Hepatocyte (in vitro differentiated cells): Measurements from ENCODE around the gene ST8SIA6. TPM values are rescaled to one million over a fixed set of nuclear protein-coding genes. Genes with fewer than 3 reads are reported as not detected.

Source experiments
- DNase-seq: peaks from one replicate; pipeline ENCODE4 v3.0.0-alpha.2; 2016; ENCODE audit warnings: low spot score
- H2AFZ ChIP-seq: fragments of 200-600 bp; sonication (generic); 2 replicates; pipeline ENCODE4 v1.6.0; 2016; ENCODE audit warnings: antibody characterized with exemption, mild to moderate bottlenecking
- H3K27ac ChIP-seq: fragments of 200-600 bp; sonication (generic); 2 replicates; pipeline ENCODE4 v1.5.1; 2016; ENCODE audit warnings: mild to moderate bottlenecking
- H3K27me3 ChIP-seq: fragments of 200-600 bp; sonication (generic); 2 replicates; pipeline ENCODE4 v1.6.1; 2016
- H3K36me3 ChIP-seq: fragments of 200-600 bp; sonication (generic); replicated peaks from 2 replicates; pipeline ENCODE4 v1.5.1; 2016; ENCODE audit warnings: low read depth; ENCODE audit not compliant: insufficient read depth
- H3K4me1 ChIP-seq: fragments of 200-600 bp; sonication (generic); 2 replicates; pipeline ENCODE4 v1.5.1; 2016; ENCODE audit warnings: mild to moderate bottlenecking, moderate library complexity; ENCODE audit not compliant: insufficient read depth
- H3K4me2 ChIP-seq: fragments of 200-600 bp; sonication (generic); 2 replicates; pipeline ENCODE4 v1.6.0; 2016
- H3K4me3 ChIP-seq: fragments of 200-600 bp; sonication (generic); 2 replicates; pipeline ENCODE4 v1.5.1; 2016; ENCODE audit warnings: mild to moderate bottlenecking
- H3K79me2 ChIP-seq: fragments of 200-600 bp; sonication (generic); 2 replicates; pipeline ENCODE4 v1.6.0; 2017; ENCODE audit warnings: mild to moderate bottlenecking
- H3K9me2 ChIP-seq: fragments of 200-600 bp; sonication (generic); replicated peaks from 2 replicates; pipeline ENCODE4 v1.6.0; 2017; ENCODE audit warnings: mild to moderate bottlenecking; ENCODE audit not compliant: insufficient read depth
- H3K9me3 ChIP-seq: fragments of 200-600 bp; sonication (generic); 2 replicates; pipeline ENCODE4 v1.5.1; 2016; ENCODE audit warnings: low read depth, mild to moderate bottlenecking
- H4K20me1 ChIP-seq: fragments of 200-600 bp; sonication (generic); 2 replicates; pipeline ENCODE4 v1.6.0; 2016; ENCODE audit warnings: mild to moderate bottlenecking; ENCODE audit not compliant: insufficient read depth, poor library complexity, severe bottlenecking
- EZH2 ChIP-seq: fragments of 200-600 bp; sonication (generic); IDR thresholded peaks from 2 replicates; pipeline ENCODE4 v1.6.1; 2016; ENCODE audit warnings: antibody characterized with exemption, mild to moderate bottlenecking, borderline replicate concordance
- EZH2phosphoT487 ChIP-seq: fragments of 200-600 bp; sonication (generic); IDR thresholded peaks from one replicate; pipeline ENCODE4 v1.6.1; 2018; ENCODE audit warnings: antibody characterized with exemption, mild to moderate bottlenecking, low read depth, moderate library complexity; ENCODE audit not compliant: unreplicated experiment, severe bottlenecking
- WGBS: methylation state at CpG from one replicate; pipeline ENCODE4 v1.1.6; 2016; ENCODE audit warnings: low lambda C conversion rate; ENCODE audit errors: missing lambda C conversion rate; 5-methylcytosine and 5-hydroxymethylcytosine counted together
- polyA plus RNA-seq: library from polyadenylated mRNA; unstranded; fragments of >200 nt; fragmentation: Nextera tagmentation; extraction: Ambion mirVana; gene quantifications from 2 replicates; pipeline ENCODE4 v1.2.1, GENCODE V29; 2016
- total RNA-seq: library from RNA; depleted of rRNA; stranded (reverse); fragments of >200 nt; gene quantifications from 2 replicates; pipeline ENCODE4 v1.2.3, GENCODE V29; 2014
- TF ChIP-seq, protein P1 (sequence below): fragments of 200-600 bp; sonication (generic); IDR thresholded peaks from 2 replicates; pipeline ENCODE4 v1.5.1; 2016; ENCODE audit warnings: antibody characterized with exemption, mild to moderate bottlenecking; ENCODE audit not compliant: poor library complexity

ST8SIA6 gene
- total and polyA plus RNA-seq, 2 experiments from 2014 or later: 0.10 TPM; not detected in 1

DNA sequence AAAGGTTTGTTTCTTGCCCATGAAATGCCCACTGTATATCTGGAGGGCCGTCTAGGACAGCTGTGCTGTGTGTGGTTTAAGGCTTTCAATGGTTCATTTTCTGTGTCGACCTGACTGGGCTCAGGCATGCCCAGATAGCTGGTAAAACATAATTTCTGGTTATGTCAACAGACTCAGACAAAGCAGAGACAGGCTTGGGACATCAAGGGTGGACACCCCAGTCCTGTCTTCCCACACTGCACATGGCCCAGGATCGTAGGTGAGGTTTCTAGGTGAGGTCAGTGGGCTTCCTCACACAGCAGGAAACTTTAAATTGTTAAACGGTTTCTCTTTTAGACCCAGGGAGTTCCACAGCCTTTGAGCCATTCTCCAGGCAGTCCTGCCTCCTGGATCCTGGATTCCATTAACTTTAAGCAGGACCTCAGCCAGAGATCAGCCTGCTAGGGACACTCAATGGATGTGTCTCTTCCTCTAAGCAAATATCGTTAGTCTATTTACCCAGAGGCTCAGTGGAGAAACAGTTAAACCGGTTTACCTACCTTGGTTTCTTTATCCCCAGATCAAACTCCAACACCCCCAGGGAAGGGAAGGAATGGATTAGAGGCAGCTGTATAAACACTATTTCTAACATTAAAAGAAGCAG, 66.4 kb downstream of the ST8SIA6 start:
- H3K27ac ChIP-seq: peak overlapping the region; percentile 75

DNA sequence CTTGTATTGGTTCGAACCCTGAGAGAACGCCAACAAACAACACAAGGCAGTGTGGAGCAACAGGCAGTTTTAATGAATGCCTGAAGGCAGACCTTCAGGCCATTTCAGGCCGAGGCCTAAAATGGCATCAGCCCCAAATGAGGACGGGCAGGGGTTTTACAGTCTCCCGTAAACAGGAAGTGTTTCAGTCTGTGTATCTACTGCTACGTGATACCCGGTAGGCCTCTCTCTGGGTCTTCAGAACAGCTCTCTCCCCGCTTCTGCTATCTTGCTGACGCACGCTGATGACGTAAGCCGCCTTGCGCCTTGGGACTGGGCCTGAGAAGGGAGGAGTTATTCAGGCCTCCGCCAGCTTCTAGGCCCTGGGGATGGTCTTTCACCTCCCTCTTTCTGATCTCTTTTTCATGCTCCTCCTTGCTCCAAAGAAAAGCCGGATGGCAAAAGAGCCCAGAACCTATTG, 67.7 kb downstream of the ST8SIA6 start:
- Histone ChIP-seq H3K4me1 (peaks cover 7% of the 10 kb centered on the region), H3K9me2 (no peaks in the 10 kb centered on the region), H4K20me1 (no peaks in the 10 kb centered on the region), H3K36me3 (no peaks in the 10 kb centered on the region), H3K9me3 (no peaks in the 10 kb centered on the region), H2AFZ (no peak overlapping the region), H3K4me3 (no peak overlapping the region), H3K27me3 (no peaks in the 10 kb centered on the region), H3K4me2 (no peak overlapping the region), H3K79me2 (no peaks in the 10 kb centered on the region), H3K27ac (no peak overlapping the region)
- WGBS: 92% methylated on average over 15 of the region's 15 CpGs
- no peak for DNase-seq
- TF ChIP-seq EZH2phosphoT487 (no peak), EZH2 (no peak)
- TF ChIP-seq, protein P1, sequence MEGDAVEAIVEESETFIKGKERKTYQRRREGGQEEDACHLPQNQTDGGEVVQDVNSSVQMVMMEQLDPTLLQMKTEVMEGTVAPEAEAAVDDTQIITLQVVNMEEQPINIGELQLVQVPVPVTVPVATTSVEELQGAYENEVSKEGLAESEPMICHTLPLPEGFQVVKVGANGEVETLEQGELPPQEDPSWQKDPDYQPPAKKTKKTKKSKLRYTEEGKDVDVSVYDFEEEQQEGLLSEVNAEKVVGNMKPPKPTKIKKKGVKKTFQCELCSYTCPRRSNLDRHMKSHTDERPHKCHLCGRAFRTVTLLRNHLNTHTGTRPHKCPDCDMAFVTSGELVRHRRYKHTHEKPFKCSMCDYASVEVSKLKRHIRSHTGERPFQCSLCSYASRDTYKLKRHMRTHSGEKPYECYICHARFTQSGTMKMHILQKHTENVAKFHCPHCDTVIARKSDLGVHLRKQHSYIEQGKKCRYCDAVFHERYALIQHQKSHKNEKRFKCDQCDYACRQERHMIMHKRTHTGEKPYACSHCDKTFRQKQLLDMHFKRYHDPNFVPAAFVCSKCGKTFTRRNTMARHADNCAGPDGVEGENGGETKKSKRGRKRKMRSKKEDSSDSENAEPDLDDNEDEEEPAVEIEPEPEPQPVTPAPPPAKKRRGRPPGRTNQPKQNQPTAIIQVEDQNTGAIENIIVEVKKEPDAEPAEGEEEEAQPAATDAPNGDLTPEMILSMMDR: no peak

More for the DNA sequence above, 66.4 kb downstream of the ST8SIA6 start:
- H3K9me3 ChIP-seq: no peaks in the 10 kb centered on the region
- no peak overlapping the region for H2AFZ ChIP-seq
- H3K4me1 ChIP-seq: peaks cover 7% of the 10 kb centered on the region
- H4K20me1 ChIP-seq: no peaks in the 10 kb centered on the region
- peak overlapping the region; percentile 65 for H3K4me2 ChIP-seq
- 15% methylated on average over 6 of the region's 6 CpGs for WGBS
- no peak overlapping the region for H3K4me3 ChIP-seq
- H3K9me2 ChIP-seq: no peaks in the 10 kb centered on the region
- no peaks in the 10 kb centered on the region for H3K79me2 ChIP-seq
- peak; percentile 52 for DNase-seq
- H3K36me3 ChIP-seq: no peaks in the 10 kb centered on the region
- TF ChIP-seq EZH2: no peak
- TF ChIP-seq, protein P1: no peak
- no peak for TF ChIP-seq EZH2phosphoT487
- H3K27me3 ChIP-seq: no peaks in the 10 kb centered on the region

DNA sequence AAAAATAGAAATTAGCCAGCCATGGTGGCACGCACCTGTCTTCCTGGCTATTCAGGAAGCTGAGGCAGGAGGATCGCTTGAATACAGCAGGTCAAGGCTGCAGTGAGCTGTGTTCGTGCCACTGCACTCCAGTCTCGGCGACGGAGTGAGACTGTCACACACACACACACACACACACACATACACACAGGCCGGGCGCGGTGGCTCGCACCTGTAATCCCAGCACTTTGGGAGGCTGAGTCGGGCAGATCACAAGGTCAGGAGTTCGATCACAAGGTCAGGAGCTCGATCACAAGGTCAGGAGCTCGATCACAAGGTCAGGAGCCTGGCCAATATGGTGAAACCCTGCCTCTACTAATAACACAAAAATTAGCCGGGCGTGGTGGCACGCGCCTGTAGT, 68.4 kb downstream of the ST8SIA6 start:
- no peaks in the 10 kb centered on the region for H3K9me3 ChIP-seq
- DNase-seq: no peak
- H3K4me3 ChIP-seq: no peak overlapping the region
- H3K36me3 ChIP-seq: no peaks in the 10 kb centered on the region
- H2AFZ ChIP-seq: no peak overlapping the region
- peaks cover 7% of the 10 kb centered on the region for H3K4me1 ChIP-seq
- no peaks in the 10 kb centered on the region for H3K9me2 ChIP-seq
- TF ChIP-seq EZH2: no peak
- TF ChIP-seq EZH2phosphoT487: no peak
- TF ChIP-seq, protein P1: no peak
- H3K4me2 ChIP-seq: no peak overlapping the region
- WGBS: 98% methylated on average over 18 of the region's 18 CpGs
- no peaks in the 10 kb centered on the region for H3K79me2 ChIP-seq
- H3K27me3 ChIP-seq: no peaks in the 10 kb centered on the region
- H4K20me1 ChIP-seq: no peaks in the 10 kb centered on the region
- H3K27ac ChIP-seq: no peak overlapping the region
